Measurements from ENCODE around the gene CYP2B6. TPM values are rescaled to one million over a fixed set of nuclear protein-coding genes. Genes with fewer than 3 reads are reported as not detected.
A peak's percentile ranks its signal among the peaks of the same experiment; 100 is the strongest.
"Not testable (repeated sequence)": the region's sequence is repeated elsewhere in the genome, so short reads cannot be mapped to it uniquely, and the experiment has no call there.

Gene CYP2B6
- total RNA-seq, 1 donor from 2014 or later: not detected

- not testable (repeated sequence) for DNase-seq (ENCODE audit: low read depth)
These were observed 10.2 kb upstream of the CYP2B6 start for GRCh38 chr19:40980743-40981442.

GRCh38 chr19:40981591-40981990 is 9.5 kb upstream of the CYP2B6 start:
- DNase-seq (ENCODE audit: low read depth): no peak

- peak; percentile 47 for DNase-seq (ENCODE audit: low read depth)
These were observed 8.4 kb upstream of the CYP2B6 start for GRCh38 chr19:40982594-40983101.

GRCh38 chr19:40989453-40989852 is 1.6 kb upstream of the CYP2B6 start:
- DNase-seq (ENCODE audit: low read depth): no peak

- DNase-seq (ENCODE audit: low read depth): no peak
These were observed 4.3 kb downstream of the CYP2B6 start for GRCh38 chr19:40995355-40995754.

- DNase-seq (ENCODE audit: low read depth): not testable (repeated sequence)
These were observed 7.9 kb downstream of the CYP2B6 start for GRCh38 chr19:40999018-40999417.

- DNase-seq (ENCODE audit: low read depth): no peak
These were observed 9.2 kb downstream of the CYP2B6 start for GRCh38 chr19:41000310-41000737.

GRCh38 chr19:41001243-41001971 is 10.3 kb downstream of the CYP2B6 start:
- DNase-seq (ENCODE audit: low read depth): no peak

- DNase-seq (ENCODE audit: low read depth): not testable (repeated sequence)
These were observed 12.6 kb downstream of the CYP2B6 start for GRCh38 chr19:41003656-41004055.

- DNase-seq (ENCODE audit: low read depth): no peak
These were observed 18.7 kb downstream of the CYP2B6 start for GRCh38 chr19:41009700-41010235.

GRCh38 chr19:41013359-41013758 is 22.3 kb downstream of the CYP2B6 start:
- no peak for DNase-seq (ENCODE audit: low read depth)

GRCh38 chr19:41014643-41015042 is 23.6 kb downstream of the CYP2B6 start:
- no peak for DNase-seq (ENCODE audit: low read depth)

GRCh38 chr19:41016488-41017071 is 25.5 kb downstream of the CYP2B6 start:
- DNase-seq (ENCODE audit: low read depth): no peak

GRCh38 chr19:41018736-41019290 is 27.7 kb downstream of the CYP2B6 start:
- DNase-seq (ENCODE audit: low read depth): no peak

- DNase-seq (ENCODE audit: low read depth): no peak
These were observed 28.3 kb downstream of the CYP2B6 start for GRCh38 chr19:41019346-41019745.

- no peak for DNase-seq (ENCODE audit: low read depth)
These were observed 32.1 kb downstream of the CYP2B6 start for GRCh38 chr19:41023193-41023592.

- DNase-seq (ENCODE audit: low read depth): no peak
These were observed 34.3 kb downstream of the CYP2B6 start for GRCh38 chr19:41025411-41025810.

GRCh38 chr19:41025871-41026270 is 34.8 kb downstream of the CYP2B6 start:
- no peak for DNase-seq (ENCODE audit: low read depth)

- DNase-seq (ENCODE audit: low read depth): no peak
These were observed 36.3 kb downstream of the CYP2B6 start for GRCh38 chr19:41027273-41027967.

GRCh38 chr19:41029524-41030432 is 38.7 kb downstream of the CYP2B6 start:
- DNase-seq (ENCODE audit: low read depth): no peak

All from myocyte (in vitro differentiated cells).